BJ (cell line): Measurements from ENCODE around the gene COPS2. TPM values are rescaled to one million over a fixed set of nuclear protein-coding genes. Genes with fewer than 3 reads are reported as not detected.

Source experiments
- CTCF ChIA-PET: fragments of 350-600 bp; formaldehyde crosslinking; extraction: SDS; loops from one replicate; lab custom pipeline; 2021; ENCODE audit warnings: antibody characterized with exemption, inconsistent platforms; lab: Yijun Ruan, JAX
- POLR2A ChIA-PET: fragments of 300-600 bp; sonication (Branson Sonifier 250); formaldehyde crosslinking; extraction: SDS; loops from one replicate; lab custom pipeline; 2021; ENCODE audit warnings: antibody characterized with exemption; lab: Charles Lee
- DNase-seq: peaks from one replicate; pipeline ENCODE4 v3.0.0-alpha.2; 2011; ENCODE audit warnings: low read depth
- H3K27me3 ChIP-seq: 2 replicates; pipeline ENCODE4 v1.6.0; 2011; ENCODE audit warnings: low read length; ENCODE audit not compliant: control insufficient read depth, insufficient read depth
- H3K36me3 ChIP-seq: 2 replicates; pipeline ENCODE4 v1.5.1; 2011; ENCODE audit warnings: low read length; ENCODE audit not compliant: control insufficient read depth, insufficient read depth
- H3K4me3 ChIP-seq: 2 replicates; pipeline ENCODE4 v1.5.1; 2011; ENCODE audit warnings: low read depth, mild to moderate bottlenecking, control low read depth, low read length
- polyA plus RNA-seq: library from polyadenylated mRNA; depleted of rRNA; stranded (reverse); fragments of >200 nt; gene quantifications from 2 replicates; pipeline ENCODE4 v1.2.3, GENCODE V29; 2011
- TF ChIP-seq, protein P1 (sequence below): IDR thresholded peaks from 2 replicates; pipeline ENCODE4 v1.5.1; 2011; ENCODE audit warnings: low read depth, mild to moderate bottlenecking, control low read depth, inconsistent platforms, low read length, moderate library complexity; ENCODE audit not compliant: insufficient read depth

Gene COPS2
- polyA plus RNA-seq, 1 experiment = 26.3 TPM

DNA sequence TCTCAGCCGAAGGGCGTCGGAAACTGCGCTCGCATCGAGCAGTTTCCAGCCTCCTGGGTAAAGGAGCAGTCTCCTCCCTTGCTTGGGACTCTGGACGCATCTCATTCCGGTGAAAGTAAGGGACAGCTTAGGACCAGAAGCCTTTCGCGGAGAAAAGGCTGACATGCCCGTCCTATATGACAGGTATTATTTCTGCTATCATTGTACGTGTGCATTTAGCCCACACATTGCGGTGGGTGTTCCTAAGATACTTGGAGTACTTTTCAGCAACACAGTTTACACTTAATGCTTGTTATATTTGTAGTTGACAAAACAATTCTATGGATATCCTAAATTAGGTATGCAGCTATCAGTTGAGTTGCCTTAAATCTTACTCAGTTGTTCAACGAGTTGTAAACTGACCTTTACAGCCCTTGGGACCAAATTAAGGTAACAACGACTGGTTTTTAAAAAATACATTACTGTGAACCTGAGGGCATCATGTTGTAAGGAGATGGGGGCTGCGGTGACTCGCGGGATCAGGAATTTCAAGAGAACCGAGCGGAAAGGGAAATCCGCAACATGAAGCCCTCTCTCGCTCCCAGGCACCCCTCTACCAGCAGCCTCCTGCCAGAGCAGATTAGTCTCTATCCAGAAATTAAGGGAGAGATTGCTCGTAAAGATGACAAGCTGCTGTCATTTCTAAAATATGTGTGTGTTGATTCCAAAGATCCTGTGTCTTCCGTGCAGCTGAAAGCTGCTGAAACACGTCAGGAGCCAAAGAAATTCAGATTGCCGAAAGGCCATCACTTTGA is 632 bp upstream of the COPS2 start:
- no peak for DNase-seq
- POLR2A ChIA-PET = interaction anchor here (0.7 to 1.0 kb wide), 2 partner anchors 81 to 267 kb away, joined by 3 to 4 read pairs; partner anchors contain the start of gene FGF7
- H3K4me3 ChIP-seq = peak overlapping the region; percentile 63
- TF ChIP-seq, protein P1, sequence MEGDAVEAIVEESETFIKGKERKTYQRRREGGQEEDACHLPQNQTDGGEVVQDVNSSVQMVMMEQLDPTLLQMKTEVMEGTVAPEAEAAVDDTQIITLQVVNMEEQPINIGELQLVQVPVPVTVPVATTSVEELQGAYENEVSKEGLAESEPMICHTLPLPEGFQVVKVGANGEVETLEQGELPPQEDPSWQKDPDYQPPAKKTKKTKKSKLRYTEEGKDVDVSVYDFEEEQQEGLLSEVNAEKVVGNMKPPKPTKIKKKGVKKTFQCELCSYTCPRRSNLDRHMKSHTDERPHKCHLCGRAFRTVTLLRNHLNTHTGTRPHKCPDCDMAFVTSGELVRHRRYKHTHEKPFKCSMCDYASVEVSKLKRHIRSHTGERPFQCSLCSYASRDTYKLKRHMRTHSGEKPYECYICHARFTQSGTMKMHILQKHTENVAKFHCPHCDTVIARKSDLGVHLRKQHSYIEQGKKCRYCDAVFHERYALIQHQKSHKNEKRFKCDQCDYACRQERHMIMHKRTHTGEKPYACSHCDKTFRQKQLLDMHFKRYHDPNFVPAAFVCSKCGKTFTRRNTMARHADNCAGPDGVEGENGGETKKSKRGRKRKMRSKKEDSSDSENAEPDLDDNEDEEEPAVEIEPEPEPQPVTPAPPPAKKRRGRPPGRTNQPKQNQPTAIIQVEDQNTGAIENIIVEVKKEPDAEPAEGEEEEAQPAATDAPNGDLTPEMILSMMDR = no peak
- CTCF ChIA-PET = interaction anchor here (0.6 to 2.0 kb wide), 4 partner anchors 87 to 895 kb away, joined by 3 to 7 read pairs (median 4); no protein-coding TSS in a partner anchor
- no peaks in the 10 kb centered on the region; the same call in 1 of the 2 replicates for H3K36me3 ChIP-seq
- H3K27me3 ChIP-seq = no peaks in the 10 kb centered on the region

DNA sequence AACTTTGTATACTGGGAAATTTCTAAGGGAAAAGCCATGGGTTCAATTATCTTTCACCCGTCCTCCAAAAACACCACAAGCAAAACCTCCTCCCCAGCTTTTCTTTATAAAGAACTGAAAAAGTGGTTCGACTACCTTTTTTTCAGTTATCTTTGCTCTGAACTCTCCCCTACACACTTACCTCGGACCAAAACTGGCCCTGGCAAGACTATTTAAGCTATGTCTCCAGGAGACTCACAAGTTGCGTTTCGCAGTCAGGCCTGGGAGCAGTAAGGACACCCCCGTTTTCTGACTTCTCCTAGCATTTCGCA is 645 bp downstream of the COPS2 start:
- H3K36me3 ChIP-seq = no peaks in the 10 kb centered on the region; the same call in 1 of the 2 replicates
- ChIA-PET CTCF (interaction anchor here (0.6 to 2.0 kb wide), 4 partner anchors 268 to 897 kb away, joined by 3 to 7 read pairs (median 4); partner anchors contain the start of gene FGF7), POLR2A (no interaction called here)
- peak overlapping the region; percentile 63 for H3K4me3 ChIP-seq
- H3K27me3 ChIP-seq = no peaks in the 10 kb centered on the region
- TF ChIP-seq, protein P1 = no peak
- no peak for DNase-seq

DNA sequence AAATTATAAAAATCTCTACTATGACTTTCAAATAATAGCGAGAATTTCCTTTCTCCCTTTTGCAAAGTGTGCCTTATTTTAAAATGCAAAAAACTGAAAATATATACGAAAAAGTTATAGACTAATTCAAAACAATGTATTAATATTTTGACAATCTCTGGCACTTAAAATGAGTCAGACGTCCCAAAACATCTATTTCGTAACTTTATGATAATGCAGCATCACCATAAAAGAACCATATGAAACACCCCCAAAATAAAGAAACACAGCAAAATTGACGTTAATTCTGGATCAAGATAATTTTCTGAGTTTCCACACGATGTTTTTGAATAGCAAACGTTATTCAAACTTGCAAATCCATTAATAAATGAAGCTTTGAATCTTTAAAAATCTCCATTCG is 1.0 kb downstream of the COPS2 start:
- TF ChIP-seq, protein P1 = no peak
- ChIA-PET CTCF (interaction anchor here (0.6 to 2.0 kb wide), 3 partner anchors 268 to 713 kb away, joined by 3 to 7 read pairs (median 4); partner anchors contain the start of gene FGF7), POLR2A (no interaction called here)
- no peaks in the 10 kb centered on the region; the same call in 1 of the 2 replicates for H3K36me3 ChIP-seq
- H3K4me3 ChIP-seq = peak overlapping the region; percentile 63
- H3K27me3 ChIP-seq = no peaks in the 10 kb centered on the region
- no peak for DNase-seq

DNA sequence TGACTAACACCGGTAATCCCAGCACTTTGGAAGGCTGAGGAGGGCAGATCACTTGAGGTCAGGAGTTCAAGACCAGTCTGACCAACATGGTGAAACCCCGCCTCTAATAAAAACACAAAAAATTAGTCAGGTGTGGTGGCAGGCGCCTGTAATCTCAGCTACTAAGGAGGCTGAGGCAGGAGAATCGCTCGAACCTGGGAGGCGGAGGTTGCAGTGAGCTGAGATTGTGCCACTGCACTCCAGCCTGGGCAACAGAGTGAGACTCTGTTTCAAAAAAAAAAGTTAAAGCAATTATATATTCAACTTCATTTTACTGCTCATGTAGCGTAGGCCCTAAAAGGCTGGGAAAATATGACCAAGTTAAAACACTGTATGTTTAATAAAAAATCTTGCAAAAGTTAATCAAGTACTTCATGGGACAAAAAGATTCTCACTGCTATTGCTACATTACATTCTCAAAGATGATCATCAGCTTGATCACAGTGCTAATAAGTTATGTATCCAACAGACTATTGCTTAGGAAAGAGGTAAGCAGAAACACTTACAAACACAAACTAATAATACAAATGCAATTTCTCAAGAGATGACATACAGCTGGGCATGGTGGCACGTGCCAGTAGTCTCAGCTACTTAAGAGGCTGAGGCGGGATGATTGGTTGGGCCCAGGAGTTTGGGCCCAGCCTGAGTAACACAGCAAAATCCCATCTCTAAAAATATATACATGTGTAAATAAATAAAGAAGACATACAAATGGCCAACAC is 2.7 kb downstream of the COPS2 start:
- DNase-seq = no peak
- Histone ChIP-seq H3K36me3 (no peaks in the 10 kb centered on the region), H3K27me3 (no peaks in the 10 kb centered on the region), H3K4me3 (no peak overlapping the region)
- ChIA-PET CTCF (interaction anchor here (1.3 kb wide), 1 partner anchor 291 kb away, joined by 9 read pairs; no protein-coding TSS in a partner anchor), POLR2A (no interaction called here)
- TF ChIP-seq, protein P1 = no peak

DNA sequence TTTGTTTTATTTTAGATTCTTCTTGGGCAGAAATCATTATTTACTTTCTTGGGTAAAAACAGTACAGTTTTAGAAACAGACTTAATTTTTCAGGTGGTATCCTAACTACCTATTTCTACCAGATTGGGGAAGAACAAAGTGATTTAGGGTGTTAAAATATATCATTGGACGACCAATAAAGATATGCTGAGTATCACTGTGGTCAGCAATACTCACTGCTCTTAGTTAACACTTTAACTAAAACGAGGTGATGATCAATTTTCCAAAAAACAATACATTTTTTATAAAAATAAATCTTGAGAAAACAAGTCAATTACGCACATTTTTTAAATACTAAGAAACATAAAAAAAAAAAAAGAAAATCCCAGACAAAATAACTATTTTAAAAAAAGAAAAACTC is 3.6 kb downstream of the COPS2 start:
- CTCF ChIA-PET = no interaction called here
- Histone ChIP-seq H3K27me3 (no peaks in the 10 kb centered on the region), H3K36me3 (no peaks in the 10 kb centered on the region), H3K4me3 (no peak overlapping the region)
- TF ChIP-seq, protein P1 = no peak
- DNase-seq = no peak
- POLR2A ChIA-PET = no interaction called here
